ENCODE results near the gene CFAP97.
"Not testable (repeated sequence)": the region's sequence is repeated elsewhere in the genome, so short reads cannot be mapped to it uniquely, and the experiment has no call there.

The CFAP97 gene

DNA sequence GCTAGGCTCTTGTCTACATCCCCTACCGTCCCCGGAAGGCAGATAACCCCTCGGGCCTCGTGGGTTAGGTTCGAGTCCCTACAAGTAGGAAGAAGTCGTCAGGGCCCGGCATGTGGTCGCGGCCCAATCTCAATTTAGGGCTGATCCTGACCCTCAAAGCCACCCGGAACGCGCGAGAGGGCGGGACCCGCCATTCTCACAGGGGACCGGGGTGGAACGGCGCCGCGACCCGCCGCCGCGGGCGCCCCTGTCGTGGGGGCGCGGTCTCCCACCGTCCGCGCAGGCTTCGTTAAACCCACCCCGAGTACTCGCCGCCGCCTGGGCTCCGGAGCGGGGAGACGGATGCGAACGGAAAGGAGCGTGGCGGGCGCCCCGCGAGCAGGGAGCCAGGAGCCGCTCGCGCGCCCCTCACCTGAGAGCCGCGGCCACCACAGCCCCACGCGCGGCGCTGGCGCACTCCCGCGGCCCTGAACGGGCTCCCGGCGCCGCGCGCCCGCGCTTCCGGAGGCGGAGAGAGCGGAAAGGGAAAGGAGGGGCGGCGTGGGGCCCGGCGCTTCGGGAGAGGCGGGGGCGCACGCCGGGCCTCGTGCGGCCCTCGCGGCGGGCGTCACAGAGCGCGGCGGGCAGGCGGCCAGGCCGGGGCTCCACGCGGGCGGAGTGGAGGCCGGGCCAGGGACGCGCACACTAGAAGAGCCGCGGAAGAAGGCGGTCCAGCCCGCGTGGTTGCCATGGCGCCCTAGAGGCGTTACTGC is at the start of gene CFAP97:
Gene CFAP97 (minus strand): TSS at position 515 of the 752 bp plus-strand sequence. CDS start 12,804 bp downstream, outside the sequence.
- peak; percentile 63 for DNase-seq

DNA sequence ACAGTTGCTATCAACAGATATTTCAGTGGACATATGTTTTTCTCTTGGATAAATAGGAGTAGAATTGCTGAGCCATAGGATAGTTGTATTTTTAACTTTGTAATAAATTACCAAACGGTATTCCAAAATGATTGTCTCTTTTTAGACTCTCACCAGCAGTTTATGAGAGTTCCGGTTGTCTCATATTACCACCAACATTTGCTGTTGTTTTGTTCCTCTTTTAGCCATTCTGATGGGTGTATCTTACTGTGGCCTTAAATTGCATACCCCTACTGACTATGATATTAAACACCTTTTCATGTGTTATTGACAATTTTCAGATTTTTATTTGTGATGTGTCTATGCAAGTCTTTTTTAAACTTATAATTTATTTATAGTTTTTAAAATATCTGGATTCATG is 45.3 kb upstream of the CFAP97 start:
- no peak for DNase-seq

DNA sequence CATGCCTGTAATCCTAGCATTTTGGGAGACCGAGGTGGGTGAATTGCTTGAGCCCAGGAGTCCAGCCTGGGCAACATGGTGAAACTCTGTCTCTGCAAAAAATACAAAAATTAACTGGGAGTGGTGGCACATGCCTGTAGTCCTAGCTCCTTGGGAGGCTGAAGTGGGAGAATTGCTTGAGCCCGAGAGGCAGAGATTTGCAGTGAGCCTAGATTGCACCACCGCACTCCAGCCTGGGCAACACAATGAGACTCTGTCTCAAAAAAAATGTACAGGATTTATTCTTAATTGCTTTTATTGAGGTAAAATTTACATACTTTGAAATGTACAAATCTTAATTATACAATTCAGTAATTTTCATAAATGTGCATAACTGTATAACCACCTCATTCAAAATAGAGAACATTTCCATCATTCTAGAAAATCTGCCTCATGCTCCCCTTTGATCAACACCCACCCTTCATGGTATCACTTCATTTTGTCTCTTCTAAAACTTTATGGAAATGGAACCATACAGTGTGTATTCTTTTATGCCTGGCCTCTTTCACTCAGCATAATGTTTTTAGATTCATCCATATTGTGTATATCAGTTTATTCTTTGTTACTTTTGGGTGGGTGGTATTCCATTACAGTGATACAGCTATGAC is 44.7 kb upstream of the CFAP97 start:
- no peak for DNase-seq

DNA sequence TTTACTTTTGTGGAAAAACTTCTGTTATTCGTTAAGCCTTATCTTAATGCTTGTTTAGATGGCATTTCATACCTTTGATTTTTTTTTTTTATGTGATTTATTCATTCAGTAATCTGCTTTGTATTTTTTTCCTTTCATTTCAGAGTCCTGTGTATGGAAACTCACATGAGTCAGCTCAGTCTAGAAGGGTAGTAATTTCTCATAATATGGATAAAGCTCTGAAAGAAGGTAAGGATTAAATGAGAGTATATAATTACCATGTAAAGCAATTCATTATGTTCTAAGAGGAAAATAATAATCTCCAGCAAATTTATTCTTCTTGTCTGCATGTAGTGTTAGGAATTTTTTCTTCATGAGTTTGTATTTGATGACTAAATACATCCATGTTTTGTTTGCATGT is 43.4 kb upstream of the CFAP97 start:
- DNase-seq: no peak

DNA sequence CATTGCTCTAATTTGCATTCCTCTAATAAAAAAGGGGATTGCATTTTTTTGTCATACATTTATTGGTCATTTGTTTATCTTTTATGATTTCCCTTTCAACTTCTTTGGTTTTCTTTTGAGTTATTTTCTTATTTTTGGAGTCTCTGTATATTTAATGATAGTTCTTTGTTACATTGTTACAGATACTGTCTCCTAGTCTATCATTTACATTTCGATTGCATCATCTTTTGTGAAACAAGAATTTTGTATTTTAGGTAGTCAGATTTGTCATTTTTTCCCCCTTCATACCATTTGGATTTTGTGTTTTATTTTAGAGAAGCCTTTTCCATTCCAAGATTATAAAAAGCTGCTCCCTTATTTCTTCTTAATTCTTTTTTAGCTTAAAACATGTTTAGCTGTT is 42.7 kb upstream of the CFAP97 start:
- no peak for DNase-seq

DNA sequence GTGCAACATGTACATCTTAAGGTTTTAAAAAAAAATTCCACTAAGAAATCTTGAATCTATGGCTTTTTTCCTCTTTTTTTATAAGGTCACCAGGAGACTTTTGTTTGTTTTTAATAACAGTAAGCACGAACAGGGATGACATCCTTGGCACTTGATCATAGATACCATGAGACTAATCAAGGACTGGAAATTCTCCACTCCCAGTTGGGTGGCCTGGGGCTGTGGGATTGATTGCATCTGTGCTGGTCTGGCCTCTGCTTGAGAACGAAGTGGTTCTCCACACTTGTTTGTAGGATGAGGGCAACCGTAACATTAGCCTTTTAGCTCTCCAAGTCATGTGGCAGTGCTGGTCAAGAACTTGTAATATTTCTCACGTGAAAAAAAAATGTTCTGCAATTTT is 41.0 kb upstream of the CFAP97 start:
- no peak for DNase-seq

DNA sequence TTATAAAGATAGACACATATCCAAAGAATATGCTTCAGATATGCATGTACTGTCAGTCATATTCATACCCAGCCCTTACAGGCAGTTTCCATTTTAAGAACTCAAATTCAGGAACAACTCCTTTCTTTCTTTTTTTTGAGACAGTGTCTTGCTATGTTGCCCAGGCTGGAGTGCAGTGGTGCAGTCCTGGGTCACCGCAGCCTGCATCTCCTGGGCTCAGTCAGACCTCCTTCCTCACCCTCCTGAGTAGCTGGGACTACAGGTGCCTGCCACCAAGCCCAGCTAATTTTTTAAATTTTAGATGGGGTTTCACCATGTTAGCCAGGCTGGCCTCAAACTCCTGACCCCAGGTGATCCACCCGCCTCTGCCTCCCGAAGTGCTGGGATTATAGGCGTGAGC is 40.1 kb upstream of the CFAP97 start:
- DNase-seq: no peak

DNA sequence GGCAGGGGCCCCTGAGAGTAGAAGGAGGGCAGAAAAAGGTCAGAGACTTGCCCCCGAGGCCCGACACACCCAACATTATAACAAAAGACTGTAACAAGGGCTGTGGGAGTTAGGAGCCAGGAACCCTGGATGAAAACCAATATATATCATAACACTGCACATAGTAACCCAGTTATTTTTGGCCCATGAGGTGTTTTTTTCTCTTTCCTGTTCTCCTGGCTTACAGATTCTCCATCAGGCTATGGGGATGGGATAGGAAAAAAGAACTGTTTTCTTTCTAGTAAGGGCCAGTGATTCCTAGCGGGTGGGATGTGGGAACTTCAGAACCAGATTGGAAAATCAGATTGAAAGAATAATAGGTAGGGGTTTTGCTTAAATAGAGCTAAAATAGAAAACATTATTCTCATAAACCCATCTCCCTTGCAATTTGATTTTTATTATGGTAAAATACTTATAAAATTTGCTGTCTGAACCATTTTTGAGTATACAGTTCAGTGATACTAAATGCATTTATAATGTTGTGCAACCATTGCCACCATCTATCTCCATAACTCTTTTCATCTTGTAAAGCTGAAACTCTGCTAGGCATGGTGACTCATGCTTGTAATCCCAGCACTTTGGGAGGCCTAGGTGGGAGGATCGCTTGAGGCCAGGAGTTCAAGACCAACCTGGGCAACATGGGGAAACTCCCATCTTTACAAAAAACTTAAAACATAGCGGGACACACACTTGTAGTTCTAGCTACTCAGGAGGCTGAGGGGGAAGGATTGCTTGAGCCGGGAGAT is 39.1 kb upstream of the CFAP97 start:
- DNase-seq: no peak

DNA sequence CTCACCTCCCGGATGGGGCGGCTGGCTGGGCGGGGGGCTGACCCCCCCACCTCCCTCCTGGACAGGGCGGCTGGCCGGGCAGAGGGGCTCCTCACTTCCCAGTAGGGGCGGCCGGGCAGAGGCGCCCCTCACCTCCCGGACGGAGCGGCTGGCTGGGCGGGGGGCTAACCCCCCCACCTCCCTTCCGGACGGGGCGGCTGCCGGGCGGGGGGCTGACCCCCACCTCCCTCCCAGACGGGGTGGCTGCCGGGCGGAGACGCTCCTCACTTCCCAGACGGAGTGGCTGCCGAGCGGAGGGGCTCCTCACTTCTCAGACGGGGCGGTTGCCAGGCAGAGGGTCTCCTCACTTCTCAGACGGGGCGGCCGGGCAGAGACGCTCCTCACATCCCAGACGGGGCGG is 36.7 kb upstream of the CFAP97 start:
- not testable (repeated sequence) for DNase-seq

DNA sequence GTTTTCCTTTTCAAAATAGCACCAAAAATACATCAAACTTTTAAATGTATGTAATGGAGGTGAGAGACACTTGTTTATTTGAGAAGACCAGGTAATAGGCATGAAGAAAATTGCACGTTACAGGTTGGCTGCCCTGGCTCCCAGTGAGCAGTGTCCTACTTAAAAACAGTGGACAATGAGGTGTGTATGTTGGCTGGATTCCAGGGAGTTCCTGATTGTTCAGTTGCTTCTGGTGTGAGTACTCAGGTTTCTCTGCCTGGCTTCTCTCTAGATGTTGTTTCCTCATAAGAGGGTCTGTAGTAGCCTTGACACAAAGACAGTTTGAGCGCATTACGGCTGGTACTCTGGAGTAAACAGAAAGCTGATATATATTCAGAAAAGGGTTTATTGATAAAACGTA is 35.0 kb upstream of the CFAP97 start:
- no peak for DNase-seq

DNA sequence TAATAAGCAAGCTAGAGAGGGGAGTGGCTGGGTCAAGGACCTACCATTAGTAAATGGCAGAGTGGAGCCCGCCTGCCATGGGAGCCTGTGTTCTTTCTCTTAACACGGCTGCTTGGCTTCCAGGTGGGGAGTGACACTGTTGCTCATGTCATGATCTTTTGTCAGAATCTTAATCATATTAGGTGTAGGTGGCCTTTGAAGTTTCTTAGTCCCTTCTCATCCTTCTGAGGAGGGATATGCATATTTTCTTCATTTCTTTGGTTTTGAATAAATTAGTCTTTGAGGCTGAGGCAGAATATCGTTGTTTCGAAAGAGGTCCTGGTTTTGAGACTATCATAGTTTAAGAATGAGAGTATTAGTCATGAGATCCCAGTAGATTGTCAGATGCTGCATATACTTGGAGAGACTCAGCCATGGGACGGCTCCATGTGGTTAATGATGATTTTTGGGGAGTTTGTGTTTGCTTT is 34.4 kb upstream of the CFAP97 start:
- no peak for DNase-seq

DNA sequence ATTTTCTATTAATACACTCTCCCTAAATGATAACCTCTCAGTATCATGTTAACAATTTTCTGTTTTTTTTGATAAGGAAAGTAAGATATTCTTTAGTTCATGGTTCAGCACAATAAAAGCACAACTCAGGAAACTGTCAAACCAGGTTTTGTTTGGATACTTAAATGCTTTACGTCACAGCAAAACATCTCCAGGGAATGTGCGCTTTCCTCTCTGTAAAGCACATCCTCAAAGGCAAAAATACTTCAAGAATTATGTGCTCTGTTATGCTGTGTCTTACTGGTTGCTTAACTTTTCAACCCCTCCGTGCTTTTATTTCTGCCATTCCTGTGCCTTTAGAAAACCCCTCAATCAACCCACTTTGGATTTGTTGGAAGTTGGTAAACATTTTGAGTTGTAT is 33.4 kb upstream of the CFAP97 start:
- no peak for DNase-seq

DNA sequence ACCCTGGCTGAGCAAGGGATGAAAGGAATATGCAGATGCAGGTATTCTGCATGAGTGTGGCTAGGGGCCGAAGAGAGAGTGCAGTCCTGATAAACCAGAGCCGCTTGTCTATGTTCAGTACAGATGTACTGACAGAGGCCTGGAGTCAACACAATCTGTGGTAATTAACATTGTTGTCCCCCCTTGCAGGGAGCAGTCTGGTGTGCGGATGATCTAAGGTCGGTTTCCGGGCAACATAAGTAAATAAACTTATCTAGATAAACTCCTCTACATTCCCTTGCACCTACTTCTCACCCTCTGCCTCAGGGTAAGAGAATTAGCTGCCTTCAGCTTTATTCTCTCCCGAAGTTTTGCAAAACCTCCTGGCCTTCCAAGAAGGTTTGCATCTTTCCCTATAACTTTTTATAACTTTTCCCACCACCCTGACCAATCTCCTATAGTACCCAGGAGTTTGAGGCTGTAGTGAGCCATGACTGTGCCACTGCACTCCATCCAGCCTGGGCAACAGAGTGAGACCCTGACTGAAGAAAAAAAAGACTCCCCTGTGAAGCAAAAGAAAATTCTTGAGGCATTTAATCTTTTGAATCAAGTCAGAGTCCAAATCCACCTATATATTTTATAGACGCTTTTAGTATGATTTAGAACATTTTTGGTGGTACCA is 32.2 kb upstream of the CFAP97 start:
- DNase-seq: no peak

DNA sequence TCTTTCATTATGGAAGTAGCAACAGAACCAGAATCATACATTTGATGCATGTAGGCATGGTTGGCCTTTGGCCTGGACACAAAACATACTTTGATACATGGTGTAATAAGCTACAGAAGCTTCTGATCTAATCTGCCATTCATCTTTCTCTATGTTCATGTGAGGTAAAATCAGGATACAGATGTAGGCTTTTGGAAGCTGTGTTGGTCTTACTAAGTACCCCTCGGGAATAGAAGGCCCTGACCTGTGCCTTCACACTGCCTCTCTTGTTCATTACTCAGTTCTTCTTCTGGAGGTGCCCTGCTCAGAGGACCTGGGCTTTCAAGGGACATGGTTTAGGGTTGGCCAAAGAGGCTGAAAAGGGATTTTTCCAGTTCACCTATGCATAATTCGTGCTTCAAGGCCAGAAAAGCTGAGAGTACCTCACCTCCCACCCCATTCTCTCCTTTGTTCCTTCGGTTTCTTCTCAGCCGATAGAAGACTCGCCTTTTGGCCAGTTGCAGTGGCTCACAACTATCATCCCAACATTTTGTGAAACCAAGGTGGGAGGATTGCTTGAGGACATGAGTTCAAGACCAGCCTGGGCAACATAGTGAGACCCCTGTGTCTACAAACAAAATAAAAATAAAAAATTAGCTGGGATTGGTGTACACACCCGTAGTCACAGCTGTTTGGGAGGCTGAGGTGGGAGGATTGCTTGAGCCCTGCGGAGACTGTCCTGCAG is 31.5 kb upstream of the CFAP97 start:
- no peak for DNase-seq

DNA sequence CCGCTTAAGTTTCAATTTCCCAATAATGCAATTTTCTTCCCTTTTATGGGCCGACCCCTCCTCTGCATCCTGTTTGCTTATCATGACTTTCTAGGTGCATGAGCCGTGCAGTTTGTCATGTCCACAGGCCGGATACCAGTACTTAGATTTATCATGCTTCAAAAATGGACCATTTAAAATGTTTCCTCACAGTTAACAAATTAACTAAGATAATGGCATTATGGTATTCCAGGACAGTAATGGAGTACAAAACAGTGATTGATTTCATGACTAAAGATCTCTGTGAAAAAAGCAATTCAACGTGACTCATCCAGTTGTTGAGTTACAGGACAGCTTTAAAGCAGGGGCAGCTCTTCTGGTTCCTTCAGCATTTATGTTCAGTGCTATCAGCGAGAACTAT is 28.6 kb upstream of the CFAP97 start:
- no peak for DNase-seq

DNA sequence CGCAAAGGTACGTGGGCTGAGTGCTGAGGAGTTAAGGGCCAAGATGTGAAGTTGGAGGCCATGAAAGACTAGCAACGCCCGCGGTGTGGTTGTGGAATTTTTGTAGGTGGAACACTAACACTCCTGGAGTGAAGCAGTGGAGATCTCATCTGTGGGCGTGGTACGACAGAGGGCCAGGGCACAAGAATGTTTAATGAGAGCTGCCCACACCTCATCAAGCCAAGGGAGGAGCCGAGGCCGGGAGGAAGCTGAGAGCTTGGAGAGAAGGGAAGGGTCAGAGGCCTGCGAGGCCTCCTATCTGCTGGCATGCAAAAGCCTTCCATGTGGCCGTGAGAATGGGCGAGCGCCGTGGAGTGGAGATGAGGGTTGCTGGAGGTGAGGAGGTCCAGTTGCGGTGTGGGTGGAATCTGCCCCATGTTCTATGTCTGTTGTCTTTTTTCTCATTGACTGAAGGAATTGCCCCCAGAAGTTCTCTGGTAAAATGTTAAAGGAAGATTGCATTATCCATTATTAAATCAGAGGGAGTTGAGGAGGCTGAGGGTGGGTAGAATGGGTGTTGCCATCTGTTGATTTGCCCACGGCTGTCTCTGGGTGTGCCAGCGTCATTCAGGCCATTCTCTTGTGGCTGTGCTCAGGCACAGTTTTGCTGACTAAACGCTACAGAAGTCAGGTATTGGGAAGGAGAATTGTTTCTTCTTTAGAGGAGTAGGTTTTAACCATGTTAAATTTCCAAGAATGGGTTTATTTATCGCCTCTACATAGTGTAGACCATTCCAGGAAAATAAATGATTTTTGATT is 25.4 kb upstream of the CFAP97 start:
- no peak for DNase-seq

DNA sequence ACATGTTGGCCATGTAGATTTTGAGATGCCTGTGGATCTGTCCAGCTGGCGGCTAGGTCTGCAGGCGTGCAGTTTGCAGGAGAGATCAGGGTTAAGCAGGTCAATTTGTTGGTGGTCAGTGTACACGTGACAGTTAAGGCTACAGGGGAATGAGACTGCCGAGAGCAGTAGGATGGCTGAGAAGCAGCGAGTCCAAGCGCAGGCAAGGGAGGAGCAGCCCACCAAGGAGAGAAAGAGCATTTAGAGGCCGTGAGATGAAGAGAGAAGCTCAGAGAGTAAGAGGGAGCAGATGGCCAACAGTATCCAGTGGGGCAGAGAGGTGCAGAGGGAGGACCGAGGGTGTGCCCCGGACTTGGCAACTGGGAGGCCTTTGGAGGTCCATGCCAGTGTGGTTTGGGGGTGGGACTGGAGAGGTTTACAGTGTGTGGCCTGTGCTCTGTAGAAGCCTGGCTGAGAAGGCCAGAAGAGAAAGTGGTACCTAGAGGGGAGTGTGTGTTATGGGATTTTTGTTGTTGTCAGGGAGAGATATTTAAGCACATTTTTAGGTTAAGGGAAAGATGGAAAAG is 24.0 kb upstream of the CFAP97 start:
- DNase-seq: no peak

DNA sequence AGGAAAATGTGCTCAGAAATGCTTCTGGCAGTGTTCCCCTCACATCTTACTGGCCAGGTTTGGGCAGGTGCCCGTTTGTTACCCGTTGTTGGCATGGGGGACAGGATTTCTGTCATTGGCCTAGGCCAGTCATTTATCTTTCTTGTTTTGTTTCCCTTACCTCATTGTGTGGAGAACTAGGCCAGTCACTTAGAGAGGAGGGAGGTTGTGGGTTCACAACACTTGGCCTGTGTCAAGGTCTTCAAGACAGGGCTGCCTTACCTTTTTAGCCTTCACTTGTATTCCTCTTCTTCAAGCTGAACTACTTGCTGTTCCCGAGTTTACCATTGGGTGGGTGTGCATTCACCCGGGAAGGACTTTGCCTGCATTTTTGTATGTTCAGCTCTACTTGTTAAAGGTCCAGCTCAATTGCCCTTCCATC is 23.3 kb upstream of the CFAP97 start:
- DNase-seq: no peak

DNA sequence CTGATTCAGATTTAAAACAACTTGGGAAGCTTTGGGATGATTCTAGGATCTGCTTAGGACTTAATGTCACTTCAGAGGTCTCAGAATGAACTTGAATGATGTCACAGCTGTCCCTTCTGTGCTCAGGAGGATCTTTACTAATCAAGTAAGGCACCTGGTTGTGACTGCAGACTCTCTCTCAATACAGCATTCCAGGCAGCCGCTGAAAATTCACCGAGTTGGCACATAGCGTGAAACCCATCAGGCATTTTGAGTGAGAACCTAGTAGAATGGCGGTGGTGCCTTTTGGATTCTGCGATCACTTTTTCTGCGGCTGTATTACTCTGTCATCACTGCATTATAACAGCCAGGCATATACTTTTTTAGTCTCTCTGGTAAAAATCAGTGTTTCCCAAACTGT is 22.1 kb upstream of the CFAP97 start:
- DNase-seq: no peak

DNA sequence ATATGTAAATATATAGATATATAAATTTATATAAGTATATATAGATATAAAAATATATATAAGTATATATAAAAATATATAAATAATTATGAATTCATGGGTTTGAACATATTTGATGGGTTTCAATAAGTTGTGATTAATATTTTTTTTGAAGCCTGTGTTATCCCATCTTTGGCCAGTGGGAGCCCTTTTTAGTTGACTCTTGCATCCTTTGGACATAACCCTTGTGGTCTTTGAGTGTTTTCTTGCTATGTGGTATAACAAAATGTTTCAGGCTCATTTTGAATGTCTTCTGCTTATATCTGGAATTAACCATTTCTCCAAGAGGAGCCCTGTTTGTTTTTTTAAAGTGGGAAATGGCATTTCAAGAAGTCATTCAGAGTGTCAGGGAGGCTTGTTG is 20.8 kb upstream of the CFAP97 start:
- DNase-seq: no peak

DNA sequence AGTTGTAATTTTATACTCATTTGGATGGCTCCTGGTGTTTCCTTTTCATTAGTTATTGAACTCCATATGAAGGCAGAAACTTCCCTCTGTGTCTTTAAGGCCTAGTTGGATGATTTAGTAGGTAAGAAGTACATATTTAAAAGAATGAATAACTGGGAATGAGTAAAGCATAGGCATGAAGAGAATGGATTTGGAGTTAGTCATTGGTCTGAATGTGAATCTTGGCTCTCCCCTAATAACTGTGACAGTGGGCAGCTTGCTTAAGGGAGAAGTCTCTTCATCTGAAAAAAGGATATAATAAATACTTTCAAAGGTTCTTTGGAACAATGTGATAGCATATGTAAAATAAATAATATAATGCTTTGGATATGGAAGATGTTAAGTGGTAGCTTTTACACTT is 18.8 kb upstream of the CFAP97 start:
- DNase-seq: no peak

Data from NCI-H1436 (cell line).